IPS DF 6.9 (cell line): ENCODE data around the gene CELF2.

ENCODE experiments used
- DNase-seq: peaks from one replicate; pipeline ENCODE4 v3.0.0-alpha.2; 2013; ENCODE audit warnings: low read depth, low spot score
- H3K27ac ChIP-seq: one replicate; pipeline ENCODE4 v1.5.1; 2013; ENCODE audit warnings: low read length, control low read depth
- H3K27me3 ChIP-seq: 2 replicates; pipeline ENCODE4 v1.6.1; 2013; ENCODE audit warnings: mild to moderate bottlenecking, low read length; ENCODE audit not compliant: control insufficient read depth, insufficient read depth
- H3K36me3 ChIP-seq: 2 replicates; pipeline ENCODE4 v1.6.1; 2013; ENCODE audit warnings: low read length; ENCODE audit not compliant: control insufficient read depth, insufficient read depth
- H3K4me1 ChIP-seq: 2 replicates; pipeline ENCODE4 v1.6.1; 2013; ENCODE audit warnings: low read length; ENCODE audit not compliant: control insufficient read depth, insufficient read depth
- H3K4me3 ChIP-seq: 2 replicates; pipeline ENCODE4 v1.5.1; 2013; ENCODE audit warnings: mild to moderate bottlenecking, low read length
- H3K9me3 ChIP-seq: 2 replicates; pipeline ENCODE4 v1.6.1; 2013; ENCODE audit warnings: low read length, inconsistent platforms; ENCODE audit not compliant: control insufficient read depth, insufficient read depth
- WGBS: extraction: QIAGEN DNeasy Blood & Tissue Kit; methylation state at CpG from one replicate; pipeline ENCODE4 v1.1.7; 2013; ENCODE audit warnings: mixed read lengths, missing lambda C conversion rate; ENCODE audit not compliant: insufficient read length, insufficient coverage; 5-methylcytosine and 5-hydroxymethylcytosine counted together

CELF2 gene

DNA sequence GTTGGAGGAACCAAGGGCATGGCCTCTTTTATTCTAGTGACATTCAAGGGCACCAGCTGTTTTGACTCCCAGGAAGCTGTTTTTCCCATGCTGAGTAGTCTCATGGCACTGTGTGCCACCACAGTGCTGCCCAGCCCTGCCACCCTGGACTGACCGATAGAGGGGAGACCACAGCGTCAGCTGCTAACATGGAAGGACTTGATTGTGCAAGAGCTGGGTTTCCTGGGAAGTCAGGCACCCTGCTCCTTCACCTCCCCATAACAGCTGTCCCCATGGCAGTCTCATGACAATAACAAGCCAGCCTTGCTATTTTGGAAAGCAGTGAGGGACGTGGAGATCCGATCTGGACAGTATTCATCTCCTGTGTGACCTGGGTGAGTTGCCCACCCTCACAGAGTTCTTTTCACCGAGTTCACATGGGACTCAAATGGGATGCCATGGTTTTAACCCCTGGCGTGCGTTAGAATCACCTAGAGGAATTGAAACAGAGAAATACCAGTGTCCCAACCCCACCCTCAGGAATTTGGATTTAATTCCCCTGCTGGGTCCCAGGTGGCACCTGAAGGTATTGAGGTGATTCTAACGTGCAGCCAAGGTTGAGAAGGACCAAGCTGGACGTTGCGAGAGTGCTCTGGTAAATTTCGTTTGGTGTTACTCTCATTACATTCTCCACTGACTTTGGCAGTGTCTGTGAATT, 174.8 kb downstream of the CELF2 start:
- no peaks in the 10 kb centered on the region; the same call in 1 of the 2 replicates for H3K36me3 ChIP-seq
- no peaks in the 10 kb centered on the region for H3K9me3 ChIP-seq
- no peak for DNase-seq
- H3K4me3 ChIP-seq = no peak overlapping the region
- peaks cover 7% of the 10 kb centered on the region for H3K4me1 ChIP-seq
- no peaks in the 10 kb centered on the region for H3K27me3 ChIP-seq
- H3K27ac ChIP-seq = no peak overlapping the region
- no CpG with 5 or more reads among the region's 11 CpGs for WGBS

GRCh38 chr10:11193001-11193551, 175.4 kb downstream of the CELF2 start:
- no peak for DNase-seq
- Histone ChIP-seq H3K9me3 (no peaks in the 10 kb centered on the region), H3K27ac (no peak overlapping the region), H3K4me3 (no peak overlapping the region), H3K36me3 (no peaks in the 10 kb centered on the region; the same call in 1 of the 2 replicates), H3K27me3 (no peaks in the 10 kb centered on the region), H3K4me1 (peaks cover 7% of the 10 kb centered on the region)
- WGBS = no CpG with 5 or more reads among the region's 7 CpGs

DNA sequence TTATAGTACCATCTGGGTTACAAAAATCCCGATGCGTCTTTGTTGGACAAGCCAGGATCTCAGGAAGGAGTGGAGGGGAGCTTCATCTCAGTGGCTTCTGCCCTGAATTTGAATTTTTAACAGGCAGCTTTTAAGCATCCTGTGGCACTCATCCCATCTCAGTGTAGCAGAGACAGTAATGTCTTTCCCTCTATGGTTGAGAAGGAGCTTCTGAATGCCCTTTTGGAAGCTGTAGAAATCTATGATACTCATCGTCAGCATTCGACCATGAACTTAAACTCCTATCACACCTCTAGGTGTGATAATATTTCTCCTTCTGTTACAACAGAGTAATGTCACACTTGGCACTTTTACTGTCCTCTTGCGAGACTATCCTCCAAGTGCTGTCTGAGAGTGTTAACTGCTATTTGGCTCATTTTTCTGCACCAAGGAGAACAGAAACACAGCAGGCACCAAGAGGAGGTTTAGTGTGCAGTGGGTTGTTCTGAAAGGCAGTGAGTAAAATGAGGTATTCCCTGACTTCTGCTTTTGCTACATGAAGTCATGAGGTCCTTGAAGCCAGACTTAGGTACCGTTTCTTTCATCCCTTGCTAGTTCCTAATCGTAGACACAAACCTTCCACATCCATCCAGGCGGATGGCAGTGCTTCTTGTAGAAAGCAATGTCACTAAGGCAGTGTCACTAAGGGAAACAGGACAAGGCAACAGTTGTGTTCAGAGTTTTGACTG, 177.4 kb downstream of the CELF2 start:
- Histone ChIP-seq H3K4me3 (no peak overlapping the region), H3K36me3 (no peaks in the 10 kb centered on the region; the same call in 1 of the 2 replicates), H3K9me3 (no peaks in the 10 kb centered on the region), H3K4me1 (peaks cover 5% of the 10 kb centered on the region; the same call in 1 of the 2 replicates), H3K27ac (no peak overlapping the region), H3K27me3 (no peaks in the 10 kb centered on the region)
- no CpG with 5 or more reads among the region's 8 CpGs for WGBS
- DNase-seq = no peak

GRCh38 chr10:11195623-11196022, 178.0 kb downstream of the CELF2 start:
- Histone ChIP-seq H3K36me3 (no peaks in the 10 kb centered on the region; the same call in 1 of the 2 replicates), H3K27me3 (no peaks in the 10 kb centered on the region), H3K9me3 (no peaks in the 10 kb centered on the region), H3K4me1 (peaks cover 5% of the 10 kb centered on the region; the same call in 1 of the 2 replicates), H3K4me3 (no peak overlapping the region), H3K27ac (no peak overlapping the region)
- WGBS = no CpG with 5 or more reads among the region's 7 CpGs
- no peak for DNase-seq

DNA sequence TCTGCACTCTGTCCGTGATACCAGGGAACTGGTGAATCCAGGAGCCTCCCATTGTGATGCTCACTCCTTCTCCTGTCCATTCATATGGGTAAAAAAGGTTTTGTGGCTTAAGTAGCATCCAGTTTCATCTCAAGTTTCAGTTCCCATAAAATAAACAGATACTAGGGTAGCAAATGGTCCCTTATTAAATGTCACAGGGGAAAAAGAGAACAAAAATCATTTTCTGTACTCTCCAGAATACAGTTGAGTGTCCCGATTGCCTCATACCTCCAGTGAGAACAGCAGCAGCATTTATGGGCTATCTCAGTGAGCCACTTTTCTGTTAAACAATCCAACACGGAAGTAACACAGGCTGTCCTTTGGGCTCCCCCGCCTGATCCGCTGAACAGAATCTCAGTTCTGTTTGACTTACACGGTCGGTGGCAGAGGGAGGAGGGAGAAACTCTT, 179.6 kb downstream of the CELF2 start:
- Histone ChIP-seq H3K4me3 (no peak overlapping the region), H3K9me3 (no peaks in the 10 kb centered on the region), H3K4me1 (peaks cover 4% of the 10 kb centered on the region; the same call in 1 of the 2 replicates), H3K36me3 (no peaks in the 10 kb centered on the region; the same call in 1 of the 2 replicates), H3K27me3 (no peaks in the 10 kb centered on the region), H3K27ac (no peak overlapping the region)
- no peak for DNase-seq
- WGBS = no CpG with 5 or more reads among the region's 7 CpGs

DNA sequence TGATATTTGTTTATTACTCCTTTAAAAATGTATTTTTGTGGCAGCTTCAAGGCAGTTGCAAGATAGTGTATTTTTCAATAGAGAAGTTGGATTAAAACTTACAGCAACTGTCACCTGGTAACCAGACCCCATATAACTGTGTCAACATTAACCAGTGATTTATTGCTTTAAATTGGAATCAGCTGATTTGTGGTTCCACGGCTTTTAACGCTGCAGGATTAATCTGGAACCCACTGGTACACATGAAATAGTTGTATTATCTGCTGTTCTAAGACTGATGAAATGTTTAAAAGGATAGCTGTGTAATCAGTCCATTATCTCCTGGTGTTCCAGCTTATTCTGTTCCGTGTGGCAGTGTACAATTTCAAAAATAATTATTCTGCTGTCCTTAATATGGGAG, 180.2 kb downstream of the CELF2 start:
- H3K27ac ChIP-seq = no peak overlapping the region
- DNase-seq = no peak
- no peaks in the 10 kb centered on the region for H3K4me1 ChIP-seq
- H3K36me3 ChIP-seq = no peaks in the 10 kb centered on the region
- H3K27me3 ChIP-seq = no peaks in the 10 kb centered on the region
- H3K4me3 ChIP-seq = no peak overlapping the region
- WGBS = no CpG with 5 or more reads among the region's 3 CpGs
- no peaks in the 10 kb centered on the region for H3K9me3 ChIP-seq

GRCh38 chr10:11201911-11202310, 184.2 kb downstream of the CELF2 start:
- Histone ChIP-seq H3K9me3 (no peaks in the 10 kb centered on the region), H3K27me3 (no peaks in the 10 kb centered on the region), H3K36me3 (no peaks in the 10 kb centered on the region), H3K27ac (no peak overlapping the region), H3K4me1 (peaks cover 4% of the 10 kb centered on the region), H3K4me3 (no peak overlapping the region)
- DNase-seq = no peak
- WGBS = no CpG with 5 or more reads among the region's 5 CpGs

GRCh38 chr10:11204351-11204942, 186.8 kb downstream of the CELF2 start:
- WGBS = no CpG with 5 or more reads among the region's 19 CpGs
- Histone ChIP-seq H3K4me1 (peaks cover 6% of the 10 kb centered on the region), H3K27me3 (no peaks in the 10 kb centered on the region), H3K9me3 (no peaks in the 10 kb centered on the region), H3K4me3 (no peak overlapping the region), H3K36me3 (no peaks in the 10 kb centered on the region), H3K27ac (no peak overlapping the region)
- no peak for DNase-seq

DNA sequence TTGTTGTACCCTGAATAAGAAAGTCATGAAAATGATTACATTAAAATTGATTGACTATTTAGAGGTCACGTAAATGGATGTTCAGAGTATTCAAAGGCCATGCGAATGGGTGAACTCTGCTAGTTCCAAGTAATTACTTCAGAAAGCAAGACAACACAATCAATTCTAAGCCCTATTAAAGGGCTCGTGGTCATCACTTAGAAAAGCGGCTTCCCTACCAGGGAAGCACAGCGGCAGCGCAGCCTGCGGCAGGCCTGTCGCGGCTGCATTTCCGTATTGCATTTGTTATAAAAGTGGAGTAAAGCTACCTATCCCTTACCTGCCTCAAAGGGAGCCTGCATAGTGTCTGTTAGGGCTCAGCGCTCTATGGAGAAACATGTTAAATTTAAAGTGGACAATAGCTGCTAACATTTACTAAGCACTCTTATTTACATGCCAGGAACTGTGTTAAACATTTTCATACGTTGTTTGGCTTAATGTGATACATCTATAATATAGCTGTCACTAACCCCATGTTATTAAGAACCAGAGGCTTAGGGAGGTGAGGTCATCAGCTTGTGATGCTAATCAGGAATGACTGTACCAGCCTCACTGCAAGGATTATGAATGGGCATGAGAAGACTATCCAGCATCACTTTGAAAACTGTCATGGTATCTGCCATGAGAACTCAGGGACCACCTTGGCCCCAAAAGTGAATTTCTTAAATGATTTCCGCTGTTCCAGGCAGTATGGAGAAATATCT, 187.5 kb downstream of the CELF2 start:
- no peak for DNase-seq
- Histone ChIP-seq H3K4me1 (peaks cover 6% of the 10 kb centered on the region), H3K36me3 (no peaks in the 10 kb centered on the region), H3K27ac (no peak overlapping the region), H3K9me3 (no peaks in the 10 kb centered on the region), H3K27me3 (no peaks in the 10 kb centered on the region), H3K4me3 (no peak overlapping the region)
- WGBS = no CpG with 5 or more reads among the region's 13 CpGs
